NCI-H1417 (cell line): ENCODE data around the gene CRADD.
A peak's percentile ranks its signal among the peaks of the same experiment; 100 is the strongest.

Experiments
- DNase-seq, 3 experiments: peaks; one replicate each; lab custom pipeline; 2025; lab: John Stamatoyannopoulos, UW

The CRADD gene

GRCh38 chr12:93808169-93808899 is 131.2 kb downstream of the CRADD start:
- DNase-seq, result no peak

GRCh38 chr12:93812626-93813025 is 135.5 kb downstream of the CRADD start:
- DNase-seq, result no peak

GRCh38 chr12:93813186-93813585 is 136.0 kb downstream of the CRADD start:
- DNase-seq, result no peak

- no peak for DNase-seq
Measured at GRCh38 chr12:93813972-93814821, 137.0 kb downstream of the CRADD start.

- DNase-seq, result no peak
Measured at GRCh38 chr12:93818488-93819049, 141.4 kb downstream of the CRADD start.

GRCh38 chr12:93819050-93819491 is 141.9 kb downstream of the CRADD start:
- no peak for DNase-seq

GRCh38 chr12:93823616-93824391 is 146.6 kb downstream of the CRADD start:
- DNase-seq, result peak in 1 of 3 experiments; percentile 65

GRCh38 chr12:93824514-93825500 is 147.6 kb downstream of the CRADD start:
- DNase-seq, result peak in 2 of 3 experiments; percentile 43 to 65

- DNase-seq, result no peak
Measured at GRCh38 chr12:93825501-93825888, 148.3 kb downstream of the CRADD start.

GRCh38 chr12:93825931-93826555 is 148.9 kb downstream of the CRADD start:
- DNase-seq, result no peak

GRCh38 chr12:93827179-93827578 is 150.0 kb downstream of the CRADD start:
- no peak for DNase-seq

GRCh38 chr12:93827669-93828068 is 150.5 kb downstream of the CRADD start:
- peak in 2 of 3 experiments; percentile 15 to 64 for DNase-seq

- DNase-seq, result peak in 1 of 3 experiments; percentile 39
Measured at GRCh38 chr12:93829016-93829415, 151.8 kb downstream of the CRADD start.

- peak in 1 of 3 experiments; percentile 70 for DNase-seq
Measured at GRCh38 chr12:93831374-93831773, 154.2 kb downstream of the CRADD start.

GRCh38 chr12:93832131-93832530 is 155.0 kb downstream of the CRADD start:
- no peak for DNase-seq

- peak in 1 of 3 experiments; percentile 14 for DNase-seq
Measured at GRCh38 chr12:93833946-93834345, 156.8 kb downstream of the CRADD start.

- DNase-seq, result no peak
Measured at GRCh38 chr12:93836620-93837260, 159.6 kb downstream of the CRADD start.

GRCh38 chr12:93838193-93838592 is 161.0 kb downstream of the CRADD start:
- no peak for DNase-seq

GRCh38 chr12:93839064-93839463 is 161.9 kb downstream of the CRADD start:
- DNase-seq, result no peak

GRCh38 chr12:93841671-93842070 is 164.5 kb downstream of the CRADD start:
- no peak for DNase-seq
